ENCODE measurements around the gene EXOSC7. TPM values are rescaled to one million over a fixed set of nuclear protein-coding genes. Genes with fewer than 3 reads are reported as not detected.

The EXOSC7 gene
- total RNA-seq (2021) = 86.6 and 88.7 TPM in 2 replicates
- long read RNA-seq, transcript EXOSC7-205 (7 exons, 831 nt) = minor isoform, 5 of 313 reads
- long read RNA-seq, transcript EXOSC7-201 (8 exons, 1,055 nt) = major isoform, 216 of 313 reads
- long read RNA-seq, transcript EXOSC7-210 (9 exons, 1,395 nt) = minor isoform, 59 of 313 reads
- long read RNA-seq, partial matches to known transcripts = 5 of 313 reads
- long read RNA-seq, other reads (novel, unspliced or antisense) = 26 of 313 reads

- no peak within 1 kb of the TSS for H2BK20ac ChIP-seq (ENCODE audit: low read depth, low read length, poor library complexity, severe bottlenecking)
These were observed at the start of gene EXOSC7, which contains the start of gene ZDHHC3 for GRCh38 chr3:44976002-44976815. EXOSC7 (plus strand) TSS chr3:44976244; CDS start chr3:44976278, 34 bp downstream. ZDHHC3 (minus strand) TSS chr3:44976174; CDS start chr3:44959436, 16,738 bp downstream.

More at GRCh38 chr3:44976002-44976815, at the start of gene EXOSC7, which contains the start of gene ZDHHC3:
- no peak within 1 kb of the TSS for H2AK5ac ChIP-seq (ENCODE audit: insufficient read length, low read length)
- no peak within 1 kb of the TSS for H3K27ac ChIP-seq (ENCODE audit: insufficient read length, low read depth, low read length)
- H2BK15ac ChIP-seq (ENCODE audit: low read depth, low read length) = no peak within 1 kb of the TSS
- peaks cover 28% of the 10 kb centered on the region; the same call in 1 of the 2 replicates for H3K79me2 ChIP-seq (ENCODE audit: insufficient read depth, low read length)
- H3K9ac ChIP-seq (ENCODE audit: extremely low read depth, insufficient read length, low read length) = peak within 1 kb of the TSS; percentile 88
- Mint-ChIP-seq H3K9me3 (no peaks in the 10 kb centered on the region; a peak in 1 of 5 replicates), H3K4me3 (peak within 1 kb of the TSS; percentile 95 to 100), H3K27me3 (ENCODE audit: low read depth) (no peaks in the 10 kb centered on the region; the same call in 1 of the 2 replicates), H3K36me3 (ENCODE audit: insufficient read depth in 1 of 3, low read depth in 3 of 3) (peaks cover 4 to 6% (median 5%) of the 10 kb centered on the region in 3 experiments; a peak in 4 of 7 replicates), H3K4me1 (peaks cover 29 to 30% of the 10 kb centered on the region in 2 experiments), H3K27ac (peak within 1 kb of the TSS; percentile 93 to 99 (median 98))
- WGBS (ENCODE audit: extremely low coverage, insufficient read length, low lambda C conversion rate) = no CpG with 5 or more reads among the region's 82 CpGs
- no peak within 1 kb of the TSS for H2AFZ ChIP-seq (ENCODE audit: low read length)
- 0 out of 2 replicates have a peak, but pooled peaks cover 4% of the 10 kb centered on the region for H3K4me1 ChIP-seq (ENCODE audit: insufficient read depth, low read length)
- peak within 1 kb of the TSS; percentile 97 for H3K14ac ChIP-seq (ENCODE audit: insufficient read depth, low read length)
- H2BK120ac ChIP-seq (ENCODE audit: low read depth, low read length, poor library complexity, severe bottlenecking) = no peak within 1 kb of the TSS
- H3K4ac ChIP-seq (ENCODE audit: low read depth, low read length) = peak within 1 kb of the TSS; percentile 19; the same call in 1 of the 2 replicates
- H3K79me1 ChIP-seq (ENCODE audit: insufficient read depth, low read depth, low read length, poor library complexity, severe bottlenecking) = peaks cover 13% of the 10 kb centered on the region
- H3K56ac ChIP-seq (ENCODE audit: insufficient read length, low read depth, low read length) = no peak within 1 kb of the TSS
- no peak within 1 kb of the TSS for H4K8ac ChIP-seq (replicated peaks; ENCODE audit: insufficient read length, low read depth, low read length)
- no peak within 1 kb of the TSS for H4K91ac ChIP-seq (ENCODE audit: insufficient read length, low read depth, low read length)
- H3K27me3 ChIP-seq (ENCODE audit: insufficient read depth, low read length) = no peaks in the 10 kb centered on the region
- no peaks in the 10 kb centered on the region for H3K9me3 ChIP-seq (ENCODE audit: control insufficient read depth, low read depth, low read length)
- H3K23me2 ChIP-seq (ENCODE audit: insufficient read length, low read depth, low read length, poor library complexity, severe bottlenecking) = peaks cover 5% of the 10 kb centered on the region
- H4K20me1 ChIP-seq (ENCODE audit: control insufficient read depth, insufficient read depth, insufficient read length) = no peaks in the 10 kb centered on the region
- peak within 1 kb of the TSS; percentile 74 for H3K4me2 ChIP-seq (ENCODE audit: insufficient read depth, insufficient read length, low read length)
- H3K23ac ChIP-seq (ENCODE audit: insufficient read length, low read depth, low read length) = no peak within 1 kb of the TSS
- DNase-seq = peak; percentile 85
- TF ChIP-seq CTCF (conservative IDR thresholded peaks at IDR 0.05) = no peak
- H2BK12ac ChIP-seq (ENCODE audit: insufficient read length, low read depth, low read length) = no peak within 1 kb of the TSS
- H2BK5ac ChIP-seq (ENCODE audit: insufficient read length, low read length) = peak within 1 kb of the TSS; percentile 91
- H3T11ph ChIP-seq (ENCODE audit: low read length) = no peak within 1 kb of the TSS
- H3K18ac ChIP-seq (ENCODE audit: insufficient read length, low read depth, low read length) = peak within 1 kb of the TSS; percentile 85
- H4K5ac ChIP-seq (ENCODE audit: insufficient read length, low read depth, low read length) = peak within 1 kb of the TSS; percentile 1
